Measurements from ENCODE around the gene RTTN.

GRCh38 chr18:70160073-70160678, 45.3 kb downstream of the RTTN start:
- TF ChIP-seq CTCF (IDR thresholded peaks at IDR 0.05) (no peak), POLR2A (IDR thresholded peaks at IDR 0.05) (no peak)

Measured in uterus (tissue), 2 donors.